Kidney capillary endothelial cell (primary cell): ENCODE results near the gene ZNF217.
"Not testable (repeated sequence)": the region's sequence is repeated elsewhere in the genome, so short reads cannot be mapped to it uniquely, and the experiment has no call there.

Experiments
- DNase-seq: peaks from one replicate; pipeline ENCODE4 v3.0.0-alpha.2; 2018; ENCODE audit warnings: low spot score

The ZNF217 gene

DNA sequence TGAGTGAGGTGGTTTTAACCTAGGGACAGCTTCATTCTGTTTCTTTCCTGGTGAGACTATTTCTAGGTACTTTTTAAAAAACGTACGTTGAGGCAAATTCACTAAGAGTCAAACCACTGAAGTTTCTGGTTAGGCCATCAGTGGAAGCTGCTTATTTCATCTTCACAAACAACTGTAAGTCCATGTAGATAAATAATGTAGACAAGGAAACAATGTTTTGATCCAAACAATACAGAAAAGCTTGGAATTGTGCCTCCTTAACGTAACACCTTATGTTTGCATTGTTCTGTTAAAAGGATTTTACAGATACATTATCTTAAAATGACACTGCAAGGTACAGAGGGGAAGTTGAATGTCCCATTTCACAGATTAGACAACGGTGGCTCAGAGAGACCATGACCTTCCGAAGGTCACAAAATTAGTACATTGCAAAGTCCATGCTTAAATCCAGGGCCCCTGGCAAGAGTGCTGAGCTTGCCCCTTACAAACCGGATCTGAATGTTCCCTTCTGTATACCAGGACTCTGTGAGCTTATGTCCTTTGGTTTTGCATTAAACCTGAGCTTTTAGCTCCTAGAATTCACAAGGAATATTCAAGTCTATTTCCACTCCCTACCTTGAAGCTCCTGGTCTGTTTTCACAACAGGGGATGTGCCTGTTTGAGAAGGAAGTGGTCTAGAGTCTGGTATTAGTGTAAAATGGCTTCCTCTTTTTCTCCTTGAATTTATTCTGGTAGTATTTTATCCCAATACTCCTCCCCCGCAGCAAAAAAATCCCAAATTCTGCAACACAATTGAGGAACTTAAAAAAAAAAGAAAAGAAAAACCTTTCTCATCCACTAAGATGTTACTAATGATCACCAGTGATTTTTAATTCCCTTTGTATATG is 28.9 kb upstream of the ZNF217 start:
- peak; percentile 23 for DNase-seq

GRCh38 chr20:53621482-53622246 is 28.0 kb upstream of the ZNF217 start:
- DNase-seq, result peak; percentile 70

GRCh38 chr20:53618490-53619000 is 24.9 kb upstream of the ZNF217 start:
- not testable (repeated sequence) for DNase-seq

DNA sequence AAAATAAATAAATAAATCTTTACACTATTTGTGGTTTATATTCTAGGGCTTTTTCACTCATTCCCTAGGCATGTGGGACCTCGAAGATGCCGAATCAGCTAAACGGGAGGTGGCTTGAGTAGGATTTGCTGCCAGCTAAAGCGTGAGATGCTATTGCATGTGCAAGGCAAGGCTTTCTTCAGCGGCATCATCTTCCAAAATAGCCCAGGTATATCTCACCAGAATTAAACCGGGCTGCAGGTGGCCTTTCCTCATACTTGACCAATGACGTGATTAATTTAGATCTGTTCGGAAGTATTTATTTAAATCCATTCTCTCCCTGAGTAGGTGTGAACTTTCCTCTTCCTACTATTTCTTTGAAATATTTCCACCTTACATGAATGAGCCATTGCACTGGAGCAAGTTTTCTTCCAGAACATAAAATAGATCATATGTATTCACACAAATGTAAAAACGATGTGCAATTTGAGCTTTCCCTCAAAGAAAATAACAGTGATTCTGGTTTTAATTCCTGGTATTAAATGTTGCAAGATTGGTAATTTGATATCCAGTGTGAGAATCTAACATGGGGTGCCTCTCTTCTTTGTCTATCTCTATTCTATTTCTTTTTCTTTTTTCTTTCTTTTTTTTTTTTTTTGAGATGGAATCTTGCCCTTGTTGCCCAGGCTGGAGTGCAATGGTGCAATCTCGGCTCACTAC is 24.3 kb upstream of the ZNF217 start:
- no peak for DNase-seq

DNA sequence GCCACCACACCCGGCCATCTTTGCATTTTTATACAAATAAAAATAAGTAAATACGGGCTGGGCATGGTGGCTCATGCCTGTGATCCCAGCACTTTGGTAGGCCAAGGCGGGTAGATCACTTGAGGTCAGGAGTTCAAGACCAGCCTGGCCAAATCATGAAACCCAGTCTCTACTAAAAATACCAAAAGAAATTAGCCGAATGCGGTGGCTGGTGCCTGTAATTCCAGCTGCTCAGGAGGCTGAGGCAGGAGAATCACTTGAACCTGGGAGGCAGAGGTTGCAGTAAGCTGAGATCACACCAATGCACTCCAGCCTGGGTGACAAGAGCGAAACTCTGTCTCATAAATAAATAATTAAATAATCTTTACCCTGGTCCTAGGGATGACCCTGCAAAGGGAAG is 22.9 kb upstream of the ZNF217 start:
- DNase-seq, result not testable (repeated sequence)

- no peak for DNase-seq
Observed at GRCh38 chr20:53613748-53614147, 20.1 kb upstream of the ZNF217 start.

GRCh38 chr20:53612289-53612688 is 18.6 kb upstream of the ZNF217 start:
- not testable (repeated sequence) for DNase-seq

GRCh38 chr20:53611449-53611894 is 17.8 kb upstream of the ZNF217 start:
- peak; percentile 69 for DNase-seq

- DNase-seq, result no peak
Observed at GRCh38 chr20:53609491-53610445, 16.1 kb upstream of the ZNF217 start.

- no peak for DNase-seq
Observed at GRCh38 chr20:53608456-53609452, 15.1 kb upstream of the ZNF217 start.

- no peak for DNase-seq
Observed at GRCh38 chr20:53608071-53608455, 14.4 kb upstream of the ZNF217 start.

DNA sequence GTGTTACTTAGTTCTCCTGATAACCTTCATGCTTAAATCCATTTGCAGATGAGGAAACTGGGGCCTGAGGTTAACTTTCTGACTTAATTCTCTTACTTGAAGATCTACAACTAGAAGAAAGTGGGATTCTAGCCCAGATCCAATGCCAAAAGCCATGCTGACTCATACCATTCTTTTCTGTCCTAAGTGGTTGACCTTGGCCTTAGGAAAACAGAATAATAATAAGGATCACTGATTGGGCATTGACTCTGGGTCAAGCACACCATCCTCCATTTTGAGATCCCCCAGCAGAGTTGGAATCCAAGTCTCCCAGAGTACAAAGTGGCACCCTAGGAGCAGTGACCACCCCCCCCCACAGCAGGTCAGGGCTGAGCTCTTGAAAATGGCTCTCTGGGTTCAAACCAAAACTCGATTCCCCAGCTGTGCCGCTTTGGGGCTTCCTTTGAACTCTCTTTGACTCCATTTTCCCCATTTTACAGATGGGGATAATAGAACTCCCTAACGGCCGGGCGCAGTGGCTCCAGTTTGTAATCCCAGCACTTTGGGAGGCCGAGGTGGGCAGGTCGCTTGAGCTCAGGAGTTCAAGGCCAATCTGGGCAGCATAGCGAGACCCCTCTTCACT is 12.8 kb upstream of the ZNF217 start:
- DNase-seq, result peak; percentile 45

DNA sequence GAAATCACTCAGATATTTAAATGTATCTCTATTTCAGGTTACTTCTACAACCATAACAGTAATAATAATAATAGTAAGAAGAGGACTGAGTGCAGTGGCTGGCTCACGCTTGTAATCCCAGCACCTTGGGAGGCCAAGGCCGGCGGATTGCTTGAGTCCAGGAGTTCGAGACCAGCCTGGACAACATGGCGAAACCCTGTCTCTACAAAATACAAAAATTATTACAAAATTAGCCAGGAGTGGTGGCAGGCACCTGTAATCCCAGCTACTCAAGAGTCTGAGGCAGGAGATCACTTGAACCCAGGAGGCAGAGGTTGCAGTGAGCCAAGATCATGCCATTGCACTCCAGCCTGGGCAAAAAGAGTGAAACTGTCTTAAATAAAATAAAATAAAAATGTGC is 11.8 kb upstream of the ZNF217 start:
- DNase-seq, result not testable (repeated sequence)

DNA sequence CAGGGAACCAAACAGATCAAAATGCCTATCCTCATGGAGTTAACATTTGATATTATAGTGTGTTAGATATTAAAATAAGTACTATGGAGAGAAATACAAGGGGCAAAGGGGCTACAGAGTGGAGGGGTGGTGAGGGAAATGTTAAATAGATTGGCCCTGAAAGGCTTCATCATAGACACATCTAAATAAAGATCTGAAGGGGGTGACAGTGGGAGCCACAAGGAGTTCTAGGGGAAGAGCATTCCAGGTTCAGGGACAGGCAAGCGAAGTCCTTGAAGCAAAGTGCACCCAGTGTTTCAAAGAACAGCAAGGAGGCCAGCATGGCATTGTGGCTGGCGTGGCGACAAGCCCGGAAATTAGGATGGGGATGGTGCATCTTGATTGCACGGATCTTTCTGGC is 11.2 kb upstream of the ZNF217 start:
- DNase-seq, result not testable (repeated sequence)

DNA sequence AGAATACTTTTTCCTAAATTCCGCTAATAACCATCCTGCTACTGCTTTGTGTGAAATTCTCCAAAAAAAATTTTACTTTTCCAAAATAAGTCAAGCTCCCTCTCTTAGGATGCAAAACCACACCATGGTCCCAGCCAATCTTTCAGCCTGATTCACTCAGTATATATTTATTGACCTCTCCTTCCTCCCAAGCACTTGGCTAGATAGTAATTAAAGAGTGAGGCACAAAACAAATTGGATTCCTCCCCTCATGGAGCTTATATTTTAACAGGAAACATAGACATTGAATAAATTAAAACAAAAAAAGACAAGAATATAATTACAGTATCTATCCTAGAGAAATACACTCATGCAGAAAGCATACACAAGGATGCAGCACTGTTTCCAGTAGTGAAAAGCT is 9.0 kb upstream of the ZNF217 start:
- DNase-seq, result no peak

DNA sequence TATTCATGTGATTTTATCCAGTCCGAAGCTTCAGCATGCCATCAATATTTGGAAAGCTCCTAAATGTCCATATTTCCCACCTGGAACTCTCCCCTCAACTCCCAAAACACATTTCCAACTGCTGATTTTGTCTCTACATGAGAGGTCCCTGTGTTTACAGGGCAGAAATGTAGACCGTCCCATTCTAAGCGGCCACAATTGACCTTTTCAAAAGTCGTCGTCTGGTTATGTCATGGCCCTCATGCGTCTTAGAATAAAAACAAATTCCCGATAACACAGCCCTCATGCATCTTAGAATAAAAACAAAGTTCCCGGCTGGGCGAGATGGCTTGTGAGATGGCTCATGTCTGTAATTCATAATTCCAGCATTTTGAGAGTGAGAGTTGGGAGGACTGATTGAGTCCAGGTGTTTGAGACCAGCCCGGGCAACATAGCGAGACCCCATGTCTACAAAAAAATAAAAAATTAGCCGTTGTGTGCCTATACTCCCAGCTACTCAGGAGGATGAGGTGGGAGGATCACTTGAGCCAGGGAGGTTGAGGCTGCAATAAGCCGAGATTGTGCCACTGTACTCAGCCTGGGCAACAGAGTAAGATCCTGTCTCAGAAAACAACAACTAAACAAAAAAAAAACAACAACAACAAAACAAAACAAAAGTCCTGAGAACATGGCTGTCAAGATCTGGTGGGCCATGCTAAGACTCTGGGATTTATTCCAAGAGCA is 6.4 kb upstream of the ZNF217 start:
- no peak for DNase-seq

GRCh38 chr20:53599378-53599777 is 5.7 kb upstream of the ZNF217 start:
- no peak for DNase-seq

GRCh38 chr20:53599044-53599362 is 5.4 kb upstream of the ZNF217 start:
- no peak for DNase-seq
